GM21515 (cell line): ENCODE results near the gene BACH2.
A peak's percentile ranks its signal among the peaks of the same experiment; 100 is the strongest.
"Not testable (repeated sequence)": the region's sequence is repeated elsewhere in the genome, so short reads cannot be mapped to it uniquely, and the experiment has no call there.

Experiments
- ATAC-seq: cut with Tn5 transposase; IDR thresholded peaks from one replicate; pipeline ENCODE4 v1.9.1; 2021; ENCODE audit not compliant: unreplicated experiment

BACH2 gene

GRCh38 chr6:90216072-90216977, 80.3 kb downstream of the BACH2 start:
- ATAC-seq: peak; percentile 59

DNA sequence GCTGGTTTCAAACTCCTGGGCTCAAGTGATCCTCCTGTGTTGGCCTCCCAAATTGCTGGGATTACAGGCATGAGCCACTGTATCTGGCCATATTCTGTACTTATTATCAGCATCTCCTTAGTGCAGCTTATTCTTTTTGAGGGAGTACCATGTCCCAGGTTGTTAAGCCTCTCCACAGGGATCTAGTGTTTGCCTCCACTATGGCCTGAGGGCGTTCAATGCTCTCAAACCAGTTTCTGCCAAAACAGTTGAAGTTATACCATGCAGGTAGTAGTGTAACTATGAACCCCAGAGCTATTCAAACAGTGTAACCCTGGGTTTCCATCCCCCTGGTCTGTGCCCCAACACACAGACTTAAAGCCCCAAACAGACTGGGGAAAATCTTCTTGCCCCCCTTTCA, 81.7 kb downstream of the BACH2 start:
- no peak for ATAC-seq

DNA sequence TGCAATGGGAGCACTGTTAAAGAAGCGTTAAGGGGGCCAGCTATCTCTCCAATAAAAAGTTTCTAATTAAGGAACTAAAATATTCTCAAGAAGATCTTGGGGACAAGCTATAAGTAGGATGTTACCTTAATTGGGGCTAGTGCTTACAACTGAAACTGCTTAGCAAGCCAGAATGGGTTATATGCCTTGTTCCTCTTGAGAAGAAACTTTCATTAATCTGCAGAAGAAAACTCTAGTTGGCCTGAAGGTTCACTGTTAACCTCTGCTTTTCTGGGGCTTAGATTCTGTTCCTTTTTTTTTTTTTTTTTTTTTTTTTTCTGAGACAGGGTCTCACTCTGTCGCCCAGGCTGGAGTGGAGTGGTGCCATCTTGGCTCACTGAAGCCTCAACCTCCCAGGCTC, 82.2 kb downstream of the BACH2 start:
- no peak for ATAC-seq

DNA sequence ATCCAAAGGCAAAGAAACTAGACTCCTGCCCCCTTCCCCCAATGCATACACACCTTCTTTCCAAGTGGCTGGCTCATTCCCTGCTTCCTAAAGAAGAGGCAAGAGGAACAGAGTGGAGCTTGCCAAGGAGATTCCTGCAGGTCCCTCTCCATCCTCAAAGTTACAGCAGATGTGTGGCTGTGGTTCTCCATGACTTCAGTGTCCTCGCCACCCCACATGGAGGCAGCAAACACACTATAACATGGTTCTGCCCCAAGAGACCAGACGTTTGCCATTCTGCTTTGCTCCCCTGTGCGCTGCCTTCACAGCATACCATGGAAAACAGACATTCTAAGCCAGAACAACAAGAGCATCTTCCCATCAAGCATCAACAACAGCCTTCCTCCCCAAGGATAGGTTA, 84.4 kb downstream of the BACH2 start:
- ATAC-seq: no peak

- ATAC-seq: no peak
Measured at GRCh38 chr6:90209527-90209926, 87.1 kb downstream of the BACH2 start.

DNA sequence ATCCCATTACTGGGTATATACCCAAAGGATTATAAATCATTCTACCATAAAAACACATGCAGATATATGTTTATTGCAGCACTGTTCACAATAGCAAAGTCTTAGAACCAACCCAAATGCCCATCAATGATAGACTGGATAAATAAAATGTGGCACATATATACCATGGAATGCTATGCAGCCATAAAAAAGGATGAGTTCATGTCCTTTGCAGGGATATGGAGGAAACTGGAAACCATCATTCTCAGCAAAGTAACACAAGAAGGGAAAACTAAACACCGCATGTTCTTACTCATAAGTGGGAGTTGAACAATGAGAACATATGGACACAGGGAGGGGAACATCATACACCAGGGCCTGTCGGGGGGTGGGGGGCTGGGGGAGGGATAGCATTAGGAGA, 88.0 kb downstream of the BACH2 start:
- not testable (repeated sequence) for ATAC-seq

GRCh38 chr6:90204327-90205056, 92.2 kb downstream of the BACH2 start:
- no peak for ATAC-seq

DNA sequence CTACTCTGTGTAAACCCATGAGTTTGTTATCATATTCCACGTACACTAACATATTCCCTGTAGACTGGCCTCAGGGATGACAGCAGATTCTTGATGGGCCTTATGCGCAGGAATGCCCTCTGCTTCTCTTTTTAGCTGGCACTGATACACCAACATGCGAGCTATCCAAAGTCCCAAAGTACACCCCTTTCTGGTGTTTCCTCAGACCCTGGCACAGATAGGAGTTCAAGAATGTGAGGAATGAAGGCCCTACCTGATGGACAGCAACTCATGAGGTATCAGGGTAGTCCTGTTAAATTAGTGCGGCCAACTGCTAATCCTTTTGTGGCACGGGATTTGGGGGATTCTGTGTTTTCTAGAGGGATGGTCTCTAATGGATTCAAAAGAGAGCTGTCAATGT, 93.0 kb downstream of the BACH2 start:
- ATAC-seq: no peak

GRCh38 chr6:90202156-90202555, 94.5 kb downstream of the BACH2 start:
- ATAC-seq: no peak

- no peak for ATAC-seq
Measured at GRCh38 chr6:90199900-90200299, 96.7 kb downstream of the BACH2 start.

DNA sequence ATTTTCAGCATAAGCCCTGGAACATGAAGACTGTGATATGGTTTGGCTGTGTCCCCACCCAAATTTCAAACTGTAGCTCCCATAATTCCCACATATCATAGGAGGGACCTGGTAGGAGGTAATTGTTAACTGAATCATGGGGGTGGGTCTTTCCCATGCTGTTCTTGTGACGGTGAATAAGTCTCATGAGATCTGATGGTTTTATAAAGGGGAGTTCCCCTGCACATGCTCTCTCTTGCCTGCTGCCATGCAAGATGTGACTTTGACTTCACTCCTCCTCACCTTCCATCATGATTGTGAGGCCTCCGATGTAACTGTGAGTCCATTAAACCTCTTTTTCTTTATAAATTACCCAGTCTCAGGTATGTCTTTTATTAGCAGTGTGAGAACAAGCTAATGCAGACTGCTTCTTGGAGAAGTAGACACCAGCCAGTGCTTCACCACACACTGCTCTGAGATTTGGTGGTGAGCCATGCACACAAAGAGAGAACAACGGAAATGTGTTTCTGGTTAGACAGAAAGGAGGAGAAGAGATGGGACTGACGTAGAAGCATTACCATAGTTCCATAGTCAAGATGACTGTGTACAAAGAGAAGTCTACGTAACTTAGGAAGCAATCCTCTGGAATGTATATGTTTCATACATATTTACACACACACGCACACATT, 97.8 kb downstream of the BACH2 start:
- ATAC-seq: no peak

- no peak for ATAC-seq
Measured at GRCh38 chr6:90197854-90198496, 98.7 kb downstream of the BACH2 start.

- no peak for ATAC-seq
Measured at GRCh38 chr6:90195094-90195829, 101.4 kb downstream of the BACH2 start.

DNA sequence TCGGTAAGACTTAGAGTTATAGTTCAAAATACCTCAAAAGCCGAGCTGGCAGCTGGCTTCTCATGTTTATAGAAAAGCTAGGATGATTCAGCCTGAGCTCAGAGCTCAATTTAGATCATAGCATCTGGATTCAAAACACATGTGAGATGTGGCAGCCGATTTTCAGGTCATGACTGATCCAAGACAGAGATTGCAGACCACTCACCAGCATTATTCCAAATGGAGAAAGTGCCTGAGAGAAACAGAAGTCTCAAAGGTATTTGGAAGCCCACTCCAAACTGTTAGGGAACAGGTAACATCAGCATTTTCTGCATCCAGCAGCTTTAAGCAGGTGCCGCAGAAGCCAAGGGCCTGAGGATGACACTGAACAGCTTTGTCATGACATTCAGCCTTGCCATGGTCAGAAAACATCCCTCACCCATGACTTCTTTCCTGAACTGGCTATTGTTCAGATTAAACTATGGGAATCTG, 102.2 kb downstream of the BACH2 start:
- no peak for ATAC-seq

GRCh38 chr6:90193359-90193758, 103.3 kb downstream of the BACH2 start:
- no peak for ATAC-seq

- no peak for ATAC-seq
Measured at GRCh38 chr6:90192857-90193256, 103.8 kb downstream of the BACH2 start.

DNA sequence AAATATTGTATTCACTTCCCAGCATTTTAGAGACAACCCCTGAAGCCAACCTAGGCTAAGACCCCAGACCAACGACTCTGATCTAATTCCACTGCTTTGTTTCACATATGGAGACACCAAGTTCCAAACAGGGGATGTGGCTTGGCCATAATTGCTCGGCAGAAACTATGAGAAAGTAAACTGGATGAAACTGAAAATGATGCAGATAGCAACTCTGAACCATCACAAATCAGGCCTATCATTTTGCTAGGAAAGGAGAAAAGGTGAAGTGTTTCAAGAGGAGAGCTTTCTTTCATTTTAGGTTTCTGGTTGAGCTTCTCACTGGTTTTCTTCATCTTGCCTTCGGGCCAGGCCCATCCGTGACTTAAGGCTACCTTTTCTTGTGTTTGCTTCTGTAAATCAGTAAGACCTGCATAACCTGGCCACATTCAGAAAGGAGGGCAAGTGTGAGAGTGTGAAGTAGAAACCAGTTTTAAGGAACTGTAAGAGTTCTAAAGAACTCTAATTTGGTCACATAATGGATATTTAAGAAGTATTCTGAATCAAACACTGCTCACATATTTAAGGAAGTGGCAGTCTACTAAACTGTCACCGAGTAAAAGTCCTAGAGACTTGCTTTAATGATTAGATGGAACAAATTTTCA, 105.8 kb downstream of the BACH2 start:
- peak; percentile 52 for ATAC-seq

- ATAC-seq: no peak
Measured at GRCh38 chr6:90190131-90190530, 106.5 kb downstream of the BACH2 start.

- no peak for ATAC-seq
Measured at GRCh38 chr6:90187437-90188121, 109.1 kb downstream of the BACH2 start.
